BJ (cell line): ENCODE measurements around the gene DOCK8. TPM values are rescaled to one million over a fixed set of nuclear protein-coding genes. Genes with fewer than 3 reads are reported as not detected.

Experiments used
- CTCF ChIA-PET: fragments of 350-600 bp; formaldehyde crosslinking; extraction: SDS; loops from one replicate; lab custom pipeline; 2021; ENCODE audit warnings: antibody characterized with exemption, inconsistent platforms; lab: Yijun Ruan, JAX
- POLR2A ChIA-PET: fragments of 300-600 bp; sonication (Branson Sonifier 250); formaldehyde crosslinking; extraction: SDS; loops from one replicate; lab custom pipeline; 2021; ENCODE audit warnings: antibody characterized with exemption; lab: Charles Lee
- DNase-seq: peaks from one replicate; pipeline ENCODE4 v3.0.0-alpha.2; 2011; ENCODE audit warnings: low read depth
- H3K27me3 ChIP-seq: 2 replicates; pipeline ENCODE4 v1.6.0; 2011; ENCODE audit warnings: low read length; ENCODE audit not compliant: control insufficient read depth, insufficient read depth
- H3K36me3 ChIP-seq: 2 replicates; pipeline ENCODE4 v1.5.1; 2011; ENCODE audit warnings: low read length; ENCODE audit not compliant: control insufficient read depth, insufficient read depth
- H3K4me3 ChIP-seq: 2 replicates; pipeline ENCODE4 v1.5.1; 2011; ENCODE audit warnings: low read depth, mild to moderate bottlenecking, control low read depth, low read length
- polyA plus RNA-seq: library from polyadenylated mRNA; depleted of rRNA; stranded (reverse); fragments of >200 nt; gene quantifications from 2 replicates; pipeline ENCODE4 v1.2.3, GENCODE V29; 2011
- TF ChIP-seq, protein P1 (sequence below): IDR thresholded peaks from 2 replicates; pipeline ENCODE4 v1.5.1; 2011; ENCODE audit warnings: low read depth, mild to moderate bottlenecking, control low read depth, inconsistent platforms, low read length, moderate library complexity; ENCODE audit not compliant: insufficient read depth

Gene DOCK8
- polyA plus RNA-seq, 1 experiment, result 0.07 TPM

DNA sequence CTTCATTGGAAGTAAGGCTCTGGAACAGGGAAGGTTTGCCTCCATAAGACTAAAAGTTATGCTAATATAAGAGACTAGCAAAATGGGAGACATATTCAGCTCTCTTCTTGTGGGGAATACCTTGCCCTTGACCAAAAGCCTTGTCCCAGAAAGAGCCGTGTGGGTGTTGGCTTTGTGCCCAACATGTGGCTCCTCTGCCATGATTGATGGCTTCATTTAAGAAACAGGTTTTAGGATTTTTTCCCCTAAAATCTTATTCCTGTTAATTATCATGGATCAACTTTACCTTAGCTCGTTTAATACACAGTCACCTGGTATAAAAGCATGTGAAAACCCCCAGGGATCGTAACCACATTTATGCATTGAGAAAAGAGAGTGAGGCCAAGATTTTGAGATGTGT, 38.9 kb downstream of the DOCK8 start:
- Histone ChIP-seq H3K4me3 (no peak overlapping the region), H3K36me3 (no peaks in the 10 kb centered on the region), H3K27me3 (no peaks in the 10 kb centered on the region)
- CTCF ChIA-PET, result no interaction called here
- POLR2A ChIA-PET, result no interaction called here
- TF ChIP-seq, protein P1, sequence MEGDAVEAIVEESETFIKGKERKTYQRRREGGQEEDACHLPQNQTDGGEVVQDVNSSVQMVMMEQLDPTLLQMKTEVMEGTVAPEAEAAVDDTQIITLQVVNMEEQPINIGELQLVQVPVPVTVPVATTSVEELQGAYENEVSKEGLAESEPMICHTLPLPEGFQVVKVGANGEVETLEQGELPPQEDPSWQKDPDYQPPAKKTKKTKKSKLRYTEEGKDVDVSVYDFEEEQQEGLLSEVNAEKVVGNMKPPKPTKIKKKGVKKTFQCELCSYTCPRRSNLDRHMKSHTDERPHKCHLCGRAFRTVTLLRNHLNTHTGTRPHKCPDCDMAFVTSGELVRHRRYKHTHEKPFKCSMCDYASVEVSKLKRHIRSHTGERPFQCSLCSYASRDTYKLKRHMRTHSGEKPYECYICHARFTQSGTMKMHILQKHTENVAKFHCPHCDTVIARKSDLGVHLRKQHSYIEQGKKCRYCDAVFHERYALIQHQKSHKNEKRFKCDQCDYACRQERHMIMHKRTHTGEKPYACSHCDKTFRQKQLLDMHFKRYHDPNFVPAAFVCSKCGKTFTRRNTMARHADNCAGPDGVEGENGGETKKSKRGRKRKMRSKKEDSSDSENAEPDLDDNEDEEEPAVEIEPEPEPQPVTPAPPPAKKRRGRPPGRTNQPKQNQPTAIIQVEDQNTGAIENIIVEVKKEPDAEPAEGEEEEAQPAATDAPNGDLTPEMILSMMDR, result no peak
- DNase-seq, result no peak

DNA sequence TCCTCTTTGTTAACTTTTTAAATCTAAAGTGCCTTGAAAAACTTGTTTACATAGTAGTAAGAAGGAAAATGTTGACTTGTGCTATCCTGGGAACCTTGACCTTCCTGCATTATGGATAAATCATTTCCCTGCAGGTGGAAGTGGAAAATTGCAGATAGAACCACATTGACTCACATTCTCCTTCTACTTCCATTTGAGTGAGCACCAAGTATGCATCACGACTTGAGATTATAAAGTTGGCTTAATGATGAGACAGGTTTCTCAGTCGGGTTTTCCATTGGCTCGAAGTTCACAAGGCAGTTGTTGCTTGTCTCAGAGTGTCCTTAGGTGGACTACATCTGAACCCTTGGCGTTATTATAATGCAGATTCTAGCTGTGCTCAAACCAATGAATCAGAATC, 39.9 kb downstream of the DOCK8 start:
- TF ChIP-seq, protein P1, result no peak
- no peak for DNase-seq
- CTCF ChIA-PET, result no interaction called here
- H3K4me3 ChIP-seq, result no peak overlapping the region
- POLR2A ChIA-PET, result no interaction called here
- H3K36me3 ChIP-seq, result no peaks in the 10 kb centered on the region
- H3K27me3 ChIP-seq, result no peaks in the 10 kb centered on the region

DNA sequence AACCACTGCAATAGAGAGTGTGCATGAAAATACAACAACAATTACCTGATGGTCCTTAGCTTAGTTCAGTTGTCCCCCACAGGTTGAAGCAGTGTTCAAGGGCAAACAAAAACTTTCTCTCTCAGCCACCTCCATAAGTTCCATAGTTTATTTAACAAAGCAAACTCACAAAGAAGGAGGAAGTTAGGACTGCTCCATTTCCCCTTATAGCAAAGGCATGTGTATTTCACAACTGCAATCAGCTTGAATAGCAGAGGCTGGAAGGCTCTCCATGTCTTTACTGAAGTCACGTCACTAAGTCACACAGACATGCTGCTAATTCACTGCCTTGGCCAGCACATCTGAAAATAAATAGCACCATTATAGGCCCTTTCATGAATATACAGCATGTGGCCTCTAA, 43.3 kb downstream of the DOCK8 start:
- POLR2A ChIA-PET, result no interaction called here
- H3K27me3 ChIP-seq, result no peaks in the 10 kb centered on the region
- H3K36me3 ChIP-seq, result no peaks in the 10 kb centered on the region
- TF ChIP-seq, protein P1, result no peak
- DNase-seq, result no peak
- CTCF ChIA-PET, result no interaction called here
- H3K4me3 ChIP-seq, result no peak overlapping the region

DNA sequence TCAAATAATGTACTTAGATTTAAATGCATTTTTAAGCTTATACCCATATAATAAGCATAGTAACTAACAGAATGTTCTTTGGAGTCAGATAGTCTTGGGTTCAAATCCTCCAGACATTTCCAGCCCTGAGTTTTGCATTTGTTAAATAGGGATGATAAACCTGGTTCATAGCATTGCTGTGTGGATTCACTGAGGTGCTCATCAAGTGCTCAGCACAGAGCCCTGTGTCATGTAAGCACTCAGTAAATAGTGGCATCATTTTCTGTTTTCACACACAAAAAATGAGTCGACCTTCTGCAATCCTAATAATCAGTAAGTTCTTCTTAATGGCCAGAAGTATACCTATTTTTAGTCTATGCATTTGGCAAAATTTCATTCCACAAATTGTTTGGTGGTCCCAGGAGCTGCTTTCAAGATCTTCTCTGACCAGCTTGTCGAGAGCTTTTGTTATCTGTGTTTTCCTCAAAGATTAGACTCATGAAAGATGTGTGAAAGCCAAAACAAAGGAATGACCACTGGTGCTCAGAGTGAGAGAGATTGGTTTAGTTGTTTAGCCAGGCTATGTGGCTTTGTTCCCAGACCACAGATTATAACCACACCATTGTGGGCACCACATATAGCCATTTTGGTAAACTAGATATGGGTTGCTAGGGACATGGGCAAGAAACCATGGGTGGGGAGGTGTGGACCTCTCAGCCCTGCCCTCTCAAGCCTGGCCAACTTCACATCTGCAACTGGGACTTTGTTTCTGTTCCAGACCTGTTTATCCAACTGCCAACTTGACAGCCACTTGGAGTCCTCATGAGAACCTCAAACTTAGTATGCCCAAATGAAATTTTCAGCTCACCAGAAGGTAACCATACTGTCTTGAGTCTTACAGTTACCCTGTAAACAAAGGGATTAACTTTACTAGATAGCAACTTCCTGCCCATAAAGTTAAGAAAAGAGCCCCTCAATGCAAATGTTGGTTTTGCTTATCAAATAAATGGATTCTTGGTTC, 45.0 kb downstream of the DOCK8 start:
- TF ChIP-seq, protein P1, result no peak
- CTCF ChIA-PET, result no interaction called here
- no peaks in the 10 kb centered on the region for H3K36me3 ChIP-seq
- H3K27me3 ChIP-seq, result no peaks in the 10 kb centered on the region
- no peak overlapping the region for H3K4me3 ChIP-seq
- no peak for DNase-seq
- POLR2A ChIA-PET, result no interaction called here

DNA sequence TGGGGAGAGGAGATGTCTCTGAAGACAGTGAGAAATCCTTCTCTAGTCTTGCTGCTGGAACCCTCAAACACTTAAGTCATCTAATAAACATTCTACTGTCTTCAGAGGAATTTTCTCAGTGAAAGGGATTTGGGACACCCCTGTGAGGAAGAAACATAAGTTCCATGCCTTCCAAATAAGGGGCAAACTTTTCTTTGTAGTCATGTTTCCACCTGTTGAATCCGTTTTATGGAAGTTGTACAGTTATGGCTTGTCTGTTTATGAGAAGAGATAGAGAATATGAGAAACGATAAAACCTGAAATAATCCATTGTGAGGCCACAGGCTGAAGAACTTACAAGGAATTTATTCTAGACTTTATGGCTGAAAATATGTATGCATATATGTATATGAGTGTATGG, 49.6 kb downstream of the DOCK8 start:
- CTCF ChIA-PET, result no interaction called here
- POLR2A ChIA-PET, result no interaction called here
- TF ChIP-seq, protein P1, result no peak
- Histone ChIP-seq H3K36me3 (no peaks in the 10 kb centered on the region), H3K4me3 (no peak overlapping the region), H3K27me3 (no peaks in the 10 kb centered on the region)
- DNase-seq, result no peak
